ENCODE measurements around the gene BCDIN3D. TPM values are rescaled to one million over a fixed set of nuclear protein-coding genes. Genes with fewer than 3 reads are reported as not detected.

Gene BCDIN3D
- total RNA-seq, 2 donors from 2014 or later, result 1.3 to 3.6 TPM

- H3K4me1 ChIP-seq, result peaks cover 21% of the 10 kb centered on the region
- H3K4me3 ChIP-seq, result peak overlapping the region; percentile 80 to 89
- DNase-seq (no peak), ATAC-seq (no peak)
- 51 to 54% methylated on average over 6 of the region's 6 CpGs for WGBS, 2 donors
- no peaks in the 10 kb centered on the region for H3K27me3 ChIP-seq
- no peaks in the 10 kb centered on the region for H3K9me3 ChIP-seq
- no peaks in the 10 kb centered on the region for H3K36me3 ChIP-seq (replicated peaks in 1 of 2; ENCODE audit: insufficient read depth in 1 of 2, low read depth in 2 of 2)
- peak overlapping the region; percentile 71 to 91 (median 82) for H3K27ac ChIP-seq
- intact Hi-C loops (cut with DNase I), result no loop called here
- TF ChIP-seq POLR2A (IDR thresholded peaks at IDR 0.05), result no peak
- no peak for TF ChIP-seq CTCF (IDR thresholded peaks at IDR 0.05)
These were observed 15.9 kb downstream of the BCDIN3D start for GRCh38 chr12:49827051-49827400.

- DNase-seq, result peak in 1 of 4 donors; percentile 29
- no peaks in the 10 kb centered on the region for H3K27me3 ChIP-seq
- no peak overlapping the region for H3K4me3 ChIP-seq
- no peak for ATAC-seq
- 69 to 75% methylated on average over 4 of the region's 4 CpGs for WGBS, 2 donors
- H3K27ac ChIP-seq, result peak overlapping the region in 1 of 4 donors; percentile 69
- TF ChIP-seq POLR2A (IDR thresholded peaks at IDR 0.05), result no peak
- no peak for TF ChIP-seq CTCF (IDR thresholded peaks at IDR 0.05)
- H3K9me3 ChIP-seq, result no peaks in the 10 kb centered on the region
- no peaks in the 10 kb centered on the region for H3K36me3 ChIP-seq (replicated peaks in 1 of 2; ENCODE audit: insufficient read depth in 1 of 2, low read depth in 2 of 2)
- intact Hi-C loops (cut with DNase I), result no loop called here
- H3K4me1 ChIP-seq, result peaks cover 21% of the 10 kb centered on the region
These were observed 16.9 kb downstream of the BCDIN3D start for GRCh38 chr12:49825971-49826421.

- Histone ChIP-seq H3K4me3 (no peak overlapping the region), H3K27me3 (no peaks in the 10 kb centered on the region), H3K9me3 (no peaks in the 10 kb centered on the region), H3K36me3 (replicated peaks in 1 of 2; ENCODE audit: insufficient read depth in 1 of 2, low read depth in 2 of 2) (no peaks in the 10 kb centered on the region), H3K4me1 (peaks cover 21% of the 10 kb centered on the region), H3K27ac (peak overlapping the region in 1 of 4 donors; percentile 69)
- TF ChIP-seq CTCF (IDR thresholded peaks at IDR 0.05) (no peak), POLR2A (IDR thresholded peaks at IDR 0.05) (no peak)
- intact Hi-C loops (cut with DNase I), result no loop called here
- 70 to 92% methylated on average over 3 to 5 of the region's 5 CpGs for WGBS, 2 donors
- ATAC-seq, result no peak
- DNase-seq, result peak in 1 of 4 donors; percentile 55
These were observed 17.4 kb downstream of the BCDIN3D start for GRCh38 chr12:49825360-49825970.

- ATAC-seq, result no peak
- intact Hi-C loops (cut with DNase I), result no loop called here
- Histone ChIP-seq H3K4me1 (peaks cover 21% of the 10 kb centered on the region), H3K27ac (peak overlapping the region in 1 of 4 donors; percentile 69), H3K36me3 (replicated peaks in 1 of 2; ENCODE audit: insufficient read depth in 1 of 2, low read depth in 2 of 2) (no peaks in the 10 kb centered on the region), H3K9me3 (no peaks in the 10 kb centered on the region), H3K27me3 (no peaks in the 10 kb centered on the region), H3K4me3 (no peak overlapping the region)
- 79 to 85% methylated on average over 4 of the region's 4 CpGs for WGBS, 2 donors
- TF ChIP-seq POLR2A (IDR thresholded peaks at IDR 0.05), result no peak
- DNase-seq, result peak in 1 of 4 donors; percentile 59
These were observed 18.0 kb downstream of the BCDIN3D start for GRCh38 chr12:49824895-49825294.

- Histone ChIP-seq H3K27me3 (no peaks in the 10 kb centered on the region), H3K4me3 (no peak overlapping the region), H3K36me3 (replicated peaks in 1 of 2; ENCODE audit: insufficient read depth in 1 of 2, low read depth in 2 of 2) (no peaks in the 10 kb centered on the region), H3K27ac (peak overlapping the region in 1 of 4 donors; percentile 69), H3K4me1 (peaks cover 21% of the 10 kb centered on the region), H3K9me3 (no peaks in the 10 kb centered on the region)
- intact Hi-C loops (cut with DNase I), result no loop called here
- 82 to 93% methylated on average over 7 to 8 of the region's 8 CpGs for WGBS, 2 donors
- DNase-seq (no peak), ATAC-seq (no peak)
- TF ChIP-seq POLR2A (IDR thresholded peaks at IDR 0.05) (no peak), CTCF (IDR thresholded peaks at IDR 0.05) (no peak)
These were observed 18.5 kb downstream of the BCDIN3D start for GRCh38 chr12:49824416-49824815.
